ENCODE results near the gene GGNBP2. TPM values are rescaled to one million over a fixed set of nuclear protein-coding genes. Genes with fewer than 3 reads are reported as not detected.

Gene GGNBP2
- total and polyA plus RNA-seq, 2 of the 8 experiments (the other 6 are each of a cell fraction or from before 2014, with no cell fraction given), result 29.2 to 35.8 TPM

DNA sequence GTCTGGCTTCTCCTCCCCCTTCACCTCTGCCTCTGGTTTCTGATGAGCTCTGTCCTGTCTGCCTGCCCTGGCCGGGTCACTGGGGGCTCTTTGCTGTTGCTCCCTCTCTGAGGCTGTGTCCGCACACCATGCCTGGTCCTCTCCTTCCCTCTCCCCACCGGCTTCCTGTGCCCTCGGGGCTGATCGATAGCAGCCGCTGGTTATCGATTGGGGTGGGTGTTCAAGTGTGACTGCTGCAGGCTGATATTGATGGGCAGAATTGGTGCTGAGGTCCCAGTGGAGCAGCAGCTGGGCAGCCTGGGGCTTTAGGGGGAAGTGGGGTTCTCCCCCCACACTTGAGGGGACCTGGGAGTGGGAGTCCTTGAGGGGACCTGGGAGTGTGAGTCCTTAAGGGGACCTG lies 73.1 kb downstream of the GGNBP2 start:
- Histone ChIP-seq H3K23ac (ENCODE audit: insufficient read length) (no peak overlapping the region), H3K79me2 (ENCODE audit: control insufficient read depth in 1 of 2, insufficient read depth in 2 of 2, low read length in 2 of 2) (no peaks in the 10 kb centered on the region), H2BK120ac (replicated peaks; ENCODE audit: low read depth, low read length) (no peak overlapping the region), H3K4me2 (ENCODE audit: insufficient read depth in 1 of 2, low read depth in 2 of 2, low read length in 2 of 2) (no peak overlapping the region), H4K8ac (ENCODE audit: extremely low read depth, insufficient read depth, low read length) (no peak overlapping the region), H3K4me1 (replicated peaks in 1 of 4; ENCODE audit: control insufficient read depth in 3 of 4, insufficient read depth in 4 of 4, low read length in 3 of 4) (peaks cover 9 to 19% (median 14%) of the 10 kb centered on the region in 4 experiments), H3K79me1 (ENCODE audit: low read depth, low read length) (no peaks in the 10 kb centered on the region), H2AFZ (ENCODE audit: low read length) (no peak overlapping the region), H3K9ac (replicated peaks in 1 of 4; ENCODE audit: extremely low read depth in 1 of 4, low read depth in 3 of 4, low read length in 3 of 4) (no peak overlapping the region), H3K4me3 (ENCODE audit: extremely low read depth in 1 of 4, insufficient read depth in 2 of 4, low read depth in 3 of 4, low read length in 4 of 4) (no peak overlapping the region), H3K23me2 (ENCODE audit: low read depth, low read length) (no peaks in the 10 kb centered on the region), H3K14ac (ENCODE audit: insufficient read length) (no peak overlapping the region), H4K20me1 (replicated peaks in 1 of 2; ENCODE audit: control insufficient read depth in 1 of 2, insufficient read depth in 2 of 2, low read length in 2 of 2) (peaks cover 1 to 2% of the 10 kb centered on the region in 2 experiments), H2BK5ac (ENCODE audit: low read depth, low read length) (no peak overlapping the region), H2AK5ac (ENCODE audit: low read depth, low read length) (peak overlapping the region; percentile 82; the same call in 1 of the 2 replicates), H2BK15ac (ENCODE audit: low read length) (no peak overlapping the region), H4K91ac (replicated peaks; ENCODE audit: insufficient read length, low read length) (no peak overlapping the region), H2BK12ac (ENCODE audit: low read depth, low read length) (no peak overlapping the region), H3K4ac (replicated peaks; ENCODE audit: insufficient read length, low read depth, low read length) (no peak overlapping the region), H3K56ac (replicated peaks; ENCODE audit: insufficient read length, low read depth, low read length) (no peak overlapping the region), H3K27me3 (replicated peaks in 1 of 4; ENCODE audit: control insufficient read depth in 3 of 4, extremely low read depth in 1 of 4, insufficient read depth in 3 of 4, low read length in 3 of 4) (no peaks in the 10 kb centered on the region), H3K27ac (ENCODE audit: low read depth, low read length) (no peak overlapping the region), H3K18ac (ENCODE audit: extremely low read depth, low read length) (no peak overlapping the region), H4K5ac (ENCODE audit: insufficient read length, low read depth, low read length) (no peak overlapping the region), H3K9me3 (ENCODE audit: insufficient read depth in 2 of 2, low read depth in 1 of 2, low read length in 1 of 2) (no peaks in the 10 kb centered on the region), H3K36me3 (ENCODE audit: control insufficient read depth in 2 of 4, insufficient read depth in 4 of 4, low read length in 3 of 4) (no peaks in the 10 kb centered on the region), H2BK20ac (ENCODE audit: low read length) (no peak overlapping the region)
- WGBS, 2 experiments (ENCODE audit: extremely low coverage in 1 of 2, insufficient coverage in 1 of 2, insufficient read length in 1 of 2, insufficient replicate concordance in 2 of 2, low coverage in 1 of 2, low lambda C conversion rate in 2 of 2, missing lambda C conversion rate in 1 of 2), result 93% methylated on average over 7 of the region's 7 CpGs; no CpG with 5 or more reads in 1 of the 2 experiments
- FAIRE-seq (no peak), DNase-seq (ENCODE audit: low read depth in 1 of 2, low spot score in 2 of 2) (no peak)
- ChIA-PET CTCF (ENCODE audit: partially characterized antibody) (interaction anchor here (0.8 to 9.9 kb wide), 6 partner anchors 9 to 471 kb away, joined by 3 to 122 read pairs (median 4); partner anchors contain the start of gene MRM1), POLR2A (ENCODE audit: partially characterized antibody) (interaction anchor here (1.1 kb wide), 1 partner anchor 16 kb away, joined by 4 read pairs; the partner anchor contains the start of gene MRM1)
- no peak for TF ChIP-seq BRCA1 (IDR thresholded peaks at IDR 0.05; ENCODE audit: low read depth, low read length)
- no peak for TF ChIP-seq SIN3A (conservative IDR thresholded peaks at IDR 0.05 in 1 of 2, IDR thresholded peaks at IDR 0.05 in 1 of 2; ENCODE audit: low read depth in 1 of 2, low read length in 2 of 2)
- TF ChIP-seq RXRA (IDR thresholded peaks at IDR 0.05; ENCODE audit: insufficient read depth, low read depth, low read length), result no peak
